Measurements from ENCODE around the gene SAMD9.
"Not testable (repeated sequence)": the region's sequence is repeated elsewhere in the genome, so short reads cannot be mapped to it uniquely, and the experiment has no call there.

Gene SAMD9

GRCh38 chr7:93120592-93121549, 3.1 kb upstream of the SAMD9 start:
- no peak for DNase-seq (ENCODE audit: low read depth in 2 of 3, low spot score in 2 of 3)

DNA sequence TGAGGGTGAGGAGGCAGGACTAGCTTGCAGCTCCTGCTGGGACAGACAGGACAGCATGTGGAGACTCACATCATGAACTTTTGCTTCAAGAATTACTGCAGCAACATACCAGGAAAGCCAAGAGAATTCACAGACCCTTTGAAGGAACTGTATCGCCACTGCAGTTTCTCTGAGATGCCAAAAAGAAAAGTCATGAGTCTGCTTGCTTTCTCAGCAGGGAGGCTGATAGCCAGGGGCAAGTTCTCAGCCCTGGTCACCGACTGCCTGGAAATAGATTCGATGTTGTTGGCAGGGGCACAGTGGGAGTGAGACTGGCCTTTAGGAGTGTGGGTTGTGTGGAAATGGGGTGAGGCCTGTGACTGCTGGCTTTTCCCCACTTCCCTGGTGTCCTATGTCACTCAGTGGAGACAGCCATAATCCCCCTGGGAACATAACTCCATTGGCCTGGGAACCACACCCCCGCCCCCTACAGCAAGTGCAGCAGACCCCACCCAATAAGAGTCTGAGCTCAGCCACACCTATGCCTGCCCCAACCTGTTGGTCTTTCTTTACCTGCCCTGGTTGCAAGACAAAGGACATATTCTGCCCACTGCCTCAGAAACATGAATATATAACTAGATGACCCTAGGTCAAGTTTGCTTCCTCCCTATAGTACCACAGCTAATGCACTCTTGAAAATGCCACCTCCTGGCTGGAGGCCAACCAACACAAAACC, 1.6 kb upstream of the SAMD9 start:
- DNase-seq (ENCODE audit: low read depth in 2 of 3, low spot score in 2 of 3): no peak

- no peak for DNase-seq (ENCODE audit: low read depth in 2 of 3, low spot score in 2 of 3)
Observed at GRCh38 chr7:93117327-93117726, 452 bp downstream of the SAMD9 start.

DNA sequence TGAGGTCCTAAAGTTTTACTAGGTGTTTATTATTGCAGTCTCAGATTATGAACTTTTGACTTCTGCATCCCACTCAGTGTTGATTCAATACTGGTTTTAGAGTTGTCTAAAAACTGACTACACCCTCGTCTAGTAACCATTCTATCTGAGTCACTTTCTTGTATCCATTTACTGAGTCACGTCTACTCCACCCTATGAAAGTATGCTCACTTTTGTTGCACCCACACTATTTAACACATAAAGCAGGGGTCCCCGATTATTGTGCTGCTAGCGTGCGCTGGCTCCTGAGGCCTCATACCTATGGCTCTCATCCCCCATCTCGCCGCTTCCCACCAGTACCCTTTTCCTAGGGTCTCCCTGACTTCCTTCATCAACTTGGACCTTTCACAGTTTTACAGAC, 2.0 kb downstream of the SAMD9 start:
- DNase-seq (ENCODE audit: low read depth in 2 of 3, low spot score in 2 of 3): no peak

GRCh38 chr7:93108003-93108402, 9.8 kb downstream of the SAMD9 start:
- DNase-seq (ENCODE audit: low read depth in 2 of 3, low spot score in 2 of 3): no peak

DNA sequence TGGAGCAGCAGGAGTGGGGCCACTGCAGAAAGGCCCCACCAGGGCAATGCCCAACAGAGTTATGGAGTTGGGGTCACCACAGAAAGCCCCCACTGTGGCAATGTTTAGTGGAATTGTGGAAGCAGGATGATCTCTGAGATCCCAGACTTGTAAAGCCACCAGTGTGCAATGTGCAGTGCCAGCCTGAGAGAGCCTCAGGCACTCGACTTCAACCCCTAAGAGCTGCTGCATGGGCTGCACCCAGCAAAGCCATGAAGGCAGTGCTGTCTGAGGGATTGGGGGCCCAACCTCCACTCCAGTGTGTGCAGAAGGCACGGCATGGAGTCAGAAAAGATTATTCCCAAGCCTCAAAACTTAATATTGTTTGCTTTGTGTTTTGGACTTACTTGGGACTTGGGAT, 20.4 kb downstream of the SAMD9 start:
- DNase-seq (ENCODE audit: low read depth in 2 of 3, low spot score in 2 of 3): no peak

DNA sequence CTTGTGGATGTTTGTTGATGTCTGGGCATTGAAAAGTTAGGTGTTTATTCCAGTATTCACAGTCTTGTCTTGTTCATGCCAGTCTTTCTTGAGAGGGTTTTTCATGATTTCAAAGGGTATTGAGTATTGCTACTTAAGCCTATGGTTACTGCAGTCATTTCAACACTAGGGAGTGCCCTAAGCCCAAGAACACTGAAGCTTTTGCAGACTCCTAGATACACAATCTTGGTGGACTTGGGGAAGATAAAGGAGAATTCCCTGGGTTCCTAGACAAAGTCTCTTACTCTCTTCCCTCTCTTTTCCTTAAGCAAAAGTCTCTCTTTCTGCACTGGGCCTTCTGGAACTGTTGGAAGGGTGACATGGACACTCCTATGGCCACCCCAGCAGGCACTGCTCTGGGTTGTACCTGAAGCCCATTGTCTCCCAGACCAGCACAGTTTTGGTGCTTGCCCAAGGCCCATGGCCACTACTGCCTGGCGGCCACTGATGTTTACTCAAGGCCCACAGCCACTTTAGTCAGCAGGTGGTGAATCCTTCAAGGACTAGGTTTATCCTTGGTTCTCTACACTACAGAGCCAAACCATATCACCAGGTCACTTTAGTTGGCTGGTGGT, 24.9 kb downstream of the SAMD9 start:
- no peak for DNase-seq (ENCODE audit: low read depth in 2 of 3, low spot score in 2 of 3)

- DNase-seq (ENCODE audit: low read depth in 2 of 3, low spot score in 2 of 3): not testable (repeated sequence)
Observed at GRCh38 chr7:93073357-93073756, 44.4 kb downstream of the SAMD9 start.

DNA sequence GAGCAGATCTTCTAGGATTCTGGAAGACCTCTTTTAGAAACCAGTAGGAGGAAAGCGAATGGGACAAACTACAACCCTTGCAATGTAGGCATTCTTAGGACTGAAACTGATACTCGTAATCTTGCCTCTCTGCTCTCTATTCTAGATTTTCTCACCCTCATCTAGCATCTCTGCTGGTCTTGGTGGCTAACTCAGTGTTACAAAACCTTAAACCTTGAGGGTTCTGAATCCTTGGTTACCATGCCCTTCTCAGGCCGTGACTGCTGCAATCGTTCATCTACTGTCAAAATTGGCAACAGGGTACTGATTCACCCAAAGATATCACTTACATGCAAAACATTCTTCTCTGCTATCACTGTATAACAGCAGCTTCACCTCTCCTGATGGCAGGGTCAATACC, 55.2 kb downstream of the SAMD9 start:
- no peak for DNase-seq (ENCODE audit: low read depth in 2 of 3, low spot score in 2 of 3)

DNA sequence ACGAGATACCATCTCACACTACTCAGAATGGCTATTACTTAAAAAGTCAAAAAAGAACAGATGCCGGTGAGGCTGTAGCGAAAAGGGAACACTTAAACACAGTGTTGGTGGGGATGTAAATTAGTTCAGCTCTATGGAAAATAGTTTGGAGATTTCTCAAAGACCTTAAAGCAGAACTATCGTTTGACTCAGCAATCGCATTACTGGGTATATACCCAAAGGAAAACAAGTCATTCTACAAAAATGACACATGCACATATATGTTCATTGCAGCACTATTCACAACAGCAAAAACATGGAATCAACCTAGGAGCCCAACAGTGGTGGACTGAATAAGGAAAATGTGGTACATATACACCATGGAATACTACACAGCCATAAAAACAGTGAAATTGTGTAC, 56.9 kb downstream of the SAMD9 start:
- DNase-seq (ENCODE audit: low read depth in 2 of 3, low spot score in 2 of 3): no peak

GRCh38 chr7:93060025-93060424, 57.8 kb downstream of the SAMD9 start:
- no peak for DNase-seq (ENCODE audit: low read depth in 2 of 3, low spot score in 2 of 3)

DNA sequence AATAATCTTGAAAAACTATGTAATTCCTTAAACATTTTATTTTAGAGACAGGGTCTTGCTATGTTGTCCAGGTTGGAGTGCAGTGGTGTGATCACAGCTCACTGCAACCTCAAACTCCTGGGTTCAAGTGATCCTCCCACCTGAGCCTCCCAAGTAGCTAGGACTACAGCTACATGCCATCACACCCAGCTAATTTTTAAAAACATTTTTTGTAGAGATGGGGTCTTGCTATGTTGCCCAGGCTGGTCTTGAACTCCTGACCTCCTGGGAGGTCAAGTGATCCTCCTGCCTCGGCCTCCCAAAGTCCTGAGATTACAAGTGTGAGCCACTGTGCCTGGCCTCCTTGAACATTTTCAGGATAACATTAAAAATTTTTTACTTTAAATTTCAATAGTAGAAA, 61.2 kb downstream of the SAMD9 start:
- DNase-seq (ENCODE audit: low read depth in 2 of 3, low spot score in 2 of 3): not testable (repeated sequence)

GRCh38 chr7:93055543-93056107, 62.2 kb downstream of the SAMD9 start:
- no peak for DNase-seq (ENCODE audit: low read depth in 2 of 3, low spot score in 2 of 3)

DNA sequence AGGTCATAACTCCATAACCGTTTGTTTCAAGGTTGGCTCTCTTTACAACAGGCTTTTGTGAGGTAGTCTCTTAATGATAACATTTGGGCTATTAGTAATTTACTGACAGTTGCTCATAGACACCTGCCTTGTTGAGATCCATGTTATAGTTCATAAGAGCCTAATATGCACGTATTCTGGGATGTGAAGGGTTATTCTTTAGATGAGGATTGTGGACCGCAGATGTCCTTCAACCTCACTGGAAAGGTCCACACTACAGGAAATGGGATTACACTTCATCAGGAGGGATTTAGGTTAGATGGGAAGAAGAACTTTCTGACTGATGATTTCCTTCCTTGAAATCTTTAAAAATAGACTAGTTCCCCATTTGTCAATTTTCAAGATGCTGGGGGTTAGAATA, 62.8 kb downstream of the SAMD9 start:
- no peak for DNase-seq (ENCODE audit: low read depth in 2 of 3, low spot score in 2 of 3)

DNA sequence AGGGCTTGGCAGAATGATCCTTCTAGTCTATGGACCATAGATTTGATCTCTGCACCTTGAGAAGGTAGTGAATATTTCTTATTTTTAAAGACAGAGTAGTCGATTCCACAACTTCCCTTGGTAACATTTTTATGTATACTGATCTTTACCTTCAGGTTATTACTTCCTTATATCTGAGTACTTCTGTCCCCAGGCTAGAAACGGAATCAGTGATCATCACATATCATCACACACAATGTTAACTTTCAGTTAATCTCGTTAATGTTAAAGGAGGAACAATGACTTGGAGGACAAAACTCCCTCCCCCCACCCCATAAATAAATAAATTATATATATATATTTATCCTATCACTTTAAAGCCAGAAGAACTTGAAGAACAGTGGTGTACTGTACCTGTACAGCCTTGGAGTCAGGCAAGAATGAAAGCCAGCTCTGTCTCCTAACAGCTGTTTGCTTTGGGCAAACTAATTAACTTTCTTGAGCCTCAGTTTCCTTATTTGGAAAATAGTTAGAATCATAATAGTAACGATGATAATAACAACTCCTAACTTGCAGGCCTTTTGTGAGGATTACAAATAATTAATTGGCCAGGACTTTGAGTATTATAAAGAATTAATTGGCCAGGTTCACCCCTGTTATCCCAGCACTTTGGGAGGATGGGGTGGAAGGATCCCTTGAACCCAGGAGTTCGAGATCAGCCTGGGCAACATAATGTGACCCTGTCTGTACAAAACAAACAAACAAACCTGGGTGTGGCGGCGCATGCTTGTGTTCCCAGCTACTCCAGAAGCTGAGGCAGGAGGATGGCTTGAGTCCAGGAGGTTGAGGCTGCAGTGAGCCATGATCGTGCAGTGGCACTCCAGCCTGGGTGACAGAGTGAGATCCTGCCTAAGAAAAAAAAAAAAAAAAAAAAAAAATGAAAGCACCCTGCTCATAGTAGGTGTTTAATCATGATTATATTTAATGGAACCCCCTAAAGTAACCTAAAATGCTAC, 63.5 kb downstream of the SAMD9 start:
- no peak for DNase-seq (ENCODE audit: low read depth in 2 of 3, low spot score in 2 of 3)

DNA sequence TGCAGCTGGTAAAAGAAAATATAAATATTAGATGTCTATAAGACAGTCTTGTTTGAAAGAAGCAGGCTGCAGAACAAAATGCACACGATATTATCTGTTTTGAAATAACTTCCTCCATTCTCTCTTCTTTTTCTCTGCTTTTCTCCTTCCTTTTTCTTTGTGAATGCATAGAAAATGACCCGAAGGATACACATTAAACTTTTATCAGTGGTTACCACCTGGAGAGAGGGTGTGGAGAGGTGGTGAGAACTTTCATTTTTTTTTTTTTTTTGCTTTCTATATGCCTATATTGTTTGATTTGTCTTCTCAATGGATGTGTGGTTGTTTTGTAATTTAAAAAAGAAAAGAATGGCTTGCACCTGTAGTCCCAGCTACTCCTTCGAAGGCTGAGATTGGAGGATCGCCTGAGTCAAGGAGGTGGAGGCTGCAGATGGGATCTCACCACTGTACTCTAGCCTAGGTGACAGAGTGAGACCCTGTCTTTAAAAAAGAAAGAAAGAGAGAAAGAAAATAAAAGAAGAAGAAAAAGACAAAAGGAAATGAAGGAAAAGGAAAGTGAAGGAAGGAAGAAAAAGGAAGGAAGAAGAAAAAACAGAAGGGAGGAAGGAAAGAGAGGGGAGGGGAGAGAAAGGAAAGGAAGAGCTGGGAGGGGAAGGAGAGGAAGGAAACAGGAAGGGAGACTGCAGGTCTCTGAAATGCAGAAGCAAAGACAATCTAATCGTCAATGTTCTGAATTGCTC, 64.4 kb downstream of the SAMD9 start:
- DNase-seq (ENCODE audit: low read depth in 2 of 3, low spot score in 2 of 3): no peak

DNA sequence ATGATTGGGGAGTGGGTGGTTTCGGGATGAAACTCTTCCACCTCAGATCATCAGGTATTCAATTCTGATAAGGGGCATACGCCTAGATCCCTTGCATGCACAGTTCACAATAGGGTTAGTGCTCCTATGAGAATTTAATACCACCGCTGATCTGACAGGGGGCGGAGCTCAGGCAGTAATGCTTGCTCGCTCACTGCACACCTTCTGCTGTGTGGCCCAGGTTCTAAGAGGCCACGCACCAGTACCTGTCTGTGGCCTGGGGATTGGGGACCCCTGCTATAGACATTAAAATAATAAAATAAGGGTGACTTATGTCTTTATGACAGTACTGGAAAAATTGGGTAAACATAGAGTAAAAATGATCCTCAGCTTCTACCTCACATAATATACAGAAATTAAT, 66.1 kb downstream of the SAMD9 start:
- DNase-seq (ENCODE audit: low read depth in 2 of 3, low spot score in 2 of 3): no peak
